Measurements from ENCODE around the gene BNC2. TPM values are rescaled to one million over a fixed set of nuclear protein-coding genes. Genes with fewer than 3 reads are reported as not detected.

BNC2 gene
- total RNA-seq, 1 experiment from 2014 or later = 16.1 TPM

GRCh38 chr9:16775330-16775729 is 95.1 kb downstream of the BNC2 start:
- Histone ChIP-seq H3K4me1 (no peaks in the 10 kb centered on the region), H3K9me3 (replicated peaks) (no peaks in the 10 kb centered on the region), H3K27me3 (no peaks in the 10 kb centered on the region), H3K4me3 (no peak overlapping the region), H3K36me3 (no peaks in the 10 kb centered on the region), H3K27ac (no peak overlapping the region)
- no peak for DNase-seq

GRCh38 chr9:16773617-16774016 is 96.9 kb downstream of the BNC2 start:
- Histone ChIP-seq H3K4me1 (no peaks in the 10 kb centered on the region), H3K9me3 (replicated peaks) (no peaks in the 10 kb centered on the region), H3K36me3 (no peaks in the 10 kb centered on the region), H3K4me3 (no peak overlapping the region), H3K27ac (no peak overlapping the region), H3K27me3 (no peaks in the 10 kb centered on the region)
- no peak for DNase-seq

GRCh38 chr9:16773116-16773515 is 97.4 kb downstream of the BNC2 start:
- Histone ChIP-seq H3K27ac (no peak overlapping the region), H3K4me1 (no peaks in the 10 kb centered on the region), H3K36me3 (no peaks in the 10 kb centered on the region), H3K4me3 (no peak overlapping the region), H3K27me3 (no peaks in the 10 kb centered on the region), H3K9me3 (replicated peaks) (no peaks in the 10 kb centered on the region)
- no peak for DNase-seq

GRCh38 chr9:16771356-16771755 is 99.1 kb downstream of the BNC2 start:
- H3K36me3 ChIP-seq = no peaks in the 10 kb centered on the region
- H3K9me3 ChIP-seq (replicated peaks) = no peaks in the 10 kb centered on the region
- no peak overlapping the region for H3K27ac ChIP-seq
- no peaks in the 10 kb centered on the region for H3K27me3 ChIP-seq
- H3K4me1 ChIP-seq = peaks cover 8% of the 10 kb centered on the region
- H3K4me3 ChIP-seq = no peak overlapping the region
- no peak for DNase-seq

- Histone ChIP-seq H3K4me3 (no peak overlapping the region), H3K27me3 (no peaks in the 10 kb centered on the region), H3K27ac (no peak overlapping the region), H3K4me1 (peaks cover 13% of the 10 kb centered on the region), H3K36me3 (no peaks in the 10 kb centered on the region), H3K9me3 (replicated peaks) (no peaks in the 10 kb centered on the region)
- no peak for DNase-seq
These were observed 101.2 kb downstream of the BNC2 start for GRCh38 chr9:16769291-16769690.

GRCh38 chr9:16768816-16769215 is 101.7 kb downstream of the BNC2 start:
- Histone ChIP-seq H3K36me3 (no peaks in the 10 kb centered on the region), H3K27me3 (no peaks in the 10 kb centered on the region), H3K4me3 (no peak overlapping the region), H3K9me3 (replicated peaks) (no peaks in the 10 kb centered on the region), H3K4me1 (peaks cover 13% of the 10 kb centered on the region), H3K27ac (no peak overlapping the region)
- no peak for DNase-seq

- Histone ChIP-seq H3K36me3 (0 out of 2 replicates have a peak, but pooled peaks cover 4% of the 10 kb centered on the region), H3K9me3 (replicated peaks) (no peaks in the 10 kb centered on the region), H3K4me3 (no peak overlapping the region), H3K27me3 (no peaks in the 10 kb centered on the region), H3K4me1 (peaks cover 13% of the 10 kb centered on the region), H3K27ac (no peak overlapping the region)
- DNase-seq = no peak
These were observed 103.1 kb downstream of the BNC2 start for GRCh38 chr9:16767366-16767765.

GRCh38 chr9:16763946-16764345 is 106.5 kb downstream of the BNC2 start:
- Histone ChIP-seq H3K4me1 (peaks cover 13% of the 10 kb centered on the region), H3K4me3 (no peak overlapping the region), H3K9me3 (replicated peaks) (no peaks in the 10 kb centered on the region), H3K27me3 (no peaks in the 10 kb centered on the region), H3K27ac (no peak overlapping the region), H3K36me3 (peaks cover 4% of the 10 kb centered on the region; the same call in 1 of the 2 replicates)
- no peak for DNase-seq

GRCh38 chr9:16755467-16756160 is 114.9 kb downstream of the BNC2 start:
- no peak overlapping the region for H3K27ac ChIP-seq
- no peaks in the 10 kb centered on the region for H3K27me3 ChIP-seq
- no peaks in the 10 kb centered on the region for H3K36me3 ChIP-seq
- no peaks in the 10 kb centered on the region for H3K9me3 ChIP-seq (replicated peaks)
- no peak overlapping the region for H3K4me3 ChIP-seq
- no peaks in the 10 kb centered on the region; the same call in 1 of the 2 replicates for H3K4me1 ChIP-seq
- DNase-seq = no peak

GRCh38 chr9:16754662-16755061 is 115.8 kb downstream of the BNC2 start:
- no peaks in the 10 kb centered on the region for H3K27me3 ChIP-seq
- no peaks in the 10 kb centered on the region for H3K36me3 ChIP-seq
- no peaks in the 10 kb centered on the region; the same call in 1 of the 2 replicates for H3K4me1 ChIP-seq
- H3K27ac ChIP-seq = no peak overlapping the region
- no peak for DNase-seq
- no peaks in the 10 kb centered on the region for H3K9me3 ChIP-seq (replicated peaks)
- no peak overlapping the region for H3K4me3 ChIP-seq

- Histone ChIP-seq H3K9me3 (replicated peaks) (no peaks in the 10 kb centered on the region), H3K27me3 (no peaks in the 10 kb centered on the region), H3K36me3 (no peaks in the 10 kb centered on the region), H3K4me1 (no peaks in the 10 kb centered on the region), H3K27ac (no peak overlapping the region), H3K4me3 (no peak overlapping the region)
- DNase-seq = no peak
These were observed 117.2 kb downstream of the BNC2 start for GRCh38 chr9:16753256-16753655.

- H3K27me3 ChIP-seq = no peaks in the 10 kb centered on the region
- 0 out of 2 replicates have a peak, but pooled peaks cover 2% of the 10 kb centered on the region for H3K36me3 ChIP-seq
- no peaks in the 10 kb centered on the region for H3K9me3 ChIP-seq (replicated peaks)
- H3K4me1 ChIP-seq = no peaks in the 10 kb centered on the region
- H3K27ac ChIP-seq = no peak overlapping the region
- DNase-seq = no peak
- H3K4me3 ChIP-seq = no peak overlapping the region
These were observed 117.9 kb downstream of the BNC2 start for GRCh38 chr9:16752601-16753000.

- no peaks in the 10 kb centered on the region for H3K9me3 ChIP-seq (replicated peaks)
- H3K27ac ChIP-seq = no peak overlapping the region
- H3K4me3 ChIP-seq = no peak overlapping the region
- 0 out of 2 replicates have a peak, but pooled peaks cover 2% of the 10 kb centered on the region for H3K36me3 ChIP-seq
- no peaks in the 10 kb centered on the region for H3K27me3 ChIP-seq
- no peaks in the 10 kb centered on the region for H3K4me1 ChIP-seq
- DNase-seq = no peak
These were observed 119.9 kb downstream of the BNC2 start for GRCh38 chr9:16750553-16750952.

GRCh38 chr9:16745359-16745758 is 125.1 kb downstream of the BNC2 start:
- Histone ChIP-seq H3K4me1 (no peaks in the 10 kb centered on the region), H3K27me3 (no peaks in the 10 kb centered on the region), H3K36me3 (0 out of 2 replicates have a peak, but pooled peaks cover 2% of the 10 kb centered on the region), H3K4me3 (no peak overlapping the region), H3K27ac (no peak overlapping the region), H3K9me3 (replicated peaks) (no peaks in the 10 kb centered on the region)
- no peak for DNase-seq

GRCh38 chr9:16744394-16744793 is 126.1 kb downstream of the BNC2 start:
- Histone ChIP-seq H3K4me3 (no peak overlapping the region), H3K4me1 (no peaks in the 10 kb centered on the region), H3K27me3 (no peaks in the 10 kb centered on the region), H3K36me3 (0 out of 2 replicates have a peak, but pooled peaks cover 2% of the 10 kb centered on the region), H3K9me3 (replicated peaks) (no peaks in the 10 kb centered on the region), H3K27ac (no peak overlapping the region)
- no peak for DNase-seq

GRCh38 chr9:16743375-16743774 is 127.1 kb downstream of the BNC2 start:
- no peak overlapping the region for H3K27ac ChIP-seq
- no peak for DNase-seq

More at GRCh38 chr9:16743375-16743774, 127.1 kb downstream of the BNC2 start:
- no peaks in the 10 kb centered on the region for H3K27me3 ChIP-seq
- H3K9me3 ChIP-seq (replicated peaks) = no peaks in the 10 kb centered on the region
- no peak overlapping the region for H3K4me3 ChIP-seq
- 0 out of 2 replicates have a peak, but pooled peaks cover 2% of the 10 kb centered on the region for H3K36me3 ChIP-seq
- H3K4me1 ChIP-seq = no peaks in the 10 kb centered on the region
